ENCODE results near the gene PIEZO1. TPM values are rescaled to one million over a fixed set of nuclear protein-coding genes. Genes with fewer than 3 reads are reported as not detected.

PIEZO1 gene
- total and polyA plus RNA-seq, 10 of the 15 experiments (the other 5 are each of a cell fraction or from before 2014, with no cell fraction given), result 1.3 to 169 (median 33.4) TPM

- H3K36me3 ChIP-seq (ENCODE audit: control insufficient read depth in 2 of 2, insufficient read depth in 2 of 2, low read length in 1 of 2), result no peaks in the 10 kb centered on the region; a peak in 1 of 4 replicates
- peak; percentile 52; the same call in 1 of the 2 replicates for TF ChIP-seq POLR2A (IDR thresholded peaks at IDR 0.05; ENCODE audit: low read depth, low read length)
- no peak for TF ChIP-seq SRF (IDR thresholded peaks at IDR 0.05; ENCODE audit: low read depth in 2 of 2, low read length in 2 of 2)
- peaks cover 20% of the 10 kb centered on the region for H3K4me1 ChIP-seq (ENCODE audit: control insufficient read depth, insufficient read depth, low read length)
- no peaks in the 10 kb centered on the region; the same call in 1 of the 2 replicates for H3K79me2 ChIP-seq (ENCODE audit: control insufficient read depth, insufficient read depth, low read length)
- DNase-seq (ENCODE audit: low read depth, low spot score) (no peak), ATAC-seq (peak; percentile 23), FAIRE-seq (no peak)
- ChIA-PET CTCF (interaction anchor here (1.6 to 2.1 kb wide), 4 partner anchors 12 to 56 kb away, joined by 5 to 8 read pairs (median 6); no protein-coding TSS in a partner anchor), SMC1A (ENCODE audit: uncharacterized antibody, unreplicated experiment) (interaction anchor here (0.8 to 0.9 kb wide), 2 partner anchors 12 to 56 kb away, joined by 3 read pairs; no protein-coding TSS in a partner anchor), RAD21 (ENCODE audit: unreplicated experiment) (interaction anchor here (0.8 kb wide), 1 partner anchor 10 kb away, joined by 3 read pairs; no protein-coding TSS in a partner anchor), POLR2A (interaction anchor here (1.0 to 1.1 kb wide), 3 partner anchors 9 to 12 kb away, joined by 3 to 6 read pairs (median 3); partner anchors contain the start of gene PIEZO1)
- H3K9me3 ChIP-seq (replicated peaks; ENCODE audit: control insufficient read depth, insufficient read depth, low read length), result no peaks in the 10 kb centered on the region
- in situ Hi-C loops (cut with MboI) (no loop called here), intact Hi-C loops (cut with micrococcal nuclease; ENCODE audit: unreplicated experiment) (no loop called here)
- no peak overlapping the region for H3K4me3 ChIP-seq
- no peak overlapping the region for H3K9ac ChIP-seq (ENCODE audit: control insufficient read depth, insufficient read depth, low read length)
- no TSS peak for BruUV-seq (replicated peaks)
- no peak overlapping the region for H3K27ac ChIP-seq (ENCODE audit: control insufficient read depth, insufficient read depth)
- H3K4me2 ChIP-seq (ENCODE audit: control insufficient read depth, insufficient read depth), result no peak overlapping the region
- no peak overlapping the region for H2AFZ ChIP-seq (ENCODE audit: control insufficient read depth, low read depth, low read length)
- no peaks in the 10 kb centered on the region for H3K27me3 ChIP-seq (replicated peaks in 1 of 2; ENCODE audit: control insufficient read depth in 2 of 2, insufficient read depth in 2 of 2, low read length in 1 of 2)
- no peaks in the 10 kb centered on the region for H4K20me1 ChIP-seq (ENCODE audit: control insufficient read depth, insufficient read depth)
- 37% methylated on average over 35 of the region's 35 CpGs for WGBS (ENCODE audit: insufficient coverage, insufficient replicate concordance, low lambda C conversion rate, missing lambda C conversion rate)
These were observed 8.4 kb upstream of the PIEZO1 start for GRCh38 chr16:88793251-88793954.

- SMC1A ChIA-PET (ENCODE audit: uncharacterized antibody, unreplicated experiment), result interaction anchor here (0.8 to 0.9 kb wide), 2 partner anchors 12 to 55 kb away, joined by 3 read pairs; no protein-coding TSS in a partner anchor
- 79% methylated on average over 12 of the region's 12 CpGs for WGBS (ENCODE audit: insufficient coverage, insufficient replicate concordance, low lambda C conversion rate, missing lambda C conversion rate)
- ATAC-seq, result no peak
These were observed 7.7 kb upstream of the PIEZO1 start for GRCh38 chr16:88792668-88793250.

More at GRCh38 chr16:88792668-88793250, 7.7 kb upstream of the PIEZO1 start:
- no peak overlapping the region for H3K27ac ChIP-seq (ENCODE audit: control insufficient read depth, insufficient read depth)
- in situ Hi-C loops (cut with MboI) (no loop called here), intact Hi-C loops (cut with micrococcal nuclease; ENCODE audit: unreplicated experiment) (no loop called here)
- no peak overlapping the region for H3K9ac ChIP-seq (ENCODE audit: control insufficient read depth, insufficient read depth, low read length)
- H4K20me1 ChIP-seq (ENCODE audit: control insufficient read depth, insufficient read depth), result no peaks in the 10 kb centered on the region
- H3K36me3 ChIP-seq (ENCODE audit: control insufficient read depth in 2 of 2, insufficient read depth in 2 of 2, low read length in 1 of 2), result no peaks in the 10 kb centered on the region; a peak in 1 of 4 replicates
- FAIRE-seq (no peak), DNase-seq (ENCODE audit: low read depth, low spot score) (no peak)
- no peak overlapping the region for H3K4me3 ChIP-seq
- no peaks in the 10 kb centered on the region; the same call in 1 of the 2 replicates for H3K79me2 ChIP-seq (ENCODE audit: control insufficient read depth, insufficient read depth, low read length)
- no peaks in the 10 kb centered on the region for H3K27me3 ChIP-seq (replicated peaks in 1 of 2; ENCODE audit: control insufficient read depth in 2 of 2, insufficient read depth in 2 of 2, low read length in 1 of 2)
- no peak overlapping the region for H2AFZ ChIP-seq (ENCODE audit: control insufficient read depth, low read depth, low read length)
- BruUV-seq (replicated peaks), result no TSS peak
- ChIA-PET CTCF (interaction anchor here (1.6 to 2.1 kb wide), 4 partner anchors 11 to 55 kb away, joined by 5 to 8 read pairs (median 6); no protein-coding TSS in a partner anchor), POLR2A (interaction anchor here (0.7 to 1.1 kb wide), 3 partner anchors 9 to 121 kb away, joined by 3 to 8 read pairs (median 6); no protein-coding TSS in a partner anchor), RAD21 (ENCODE audit: unreplicated experiment) (interaction anchor here (0.8 kb wide), 1 partner anchor 9 kb away, joined by 3 read pairs; no protein-coding TSS in a partner anchor)
- TF ChIP-seq IRF3 (IDR thresholded peaks at IDR 0.05), result no peak
- TF ChIP-seq PBX3 (IDR thresholded peaks at IDR 0.05; ENCODE audit: insufficient replicate concordance, low read depth, low read length), result no peak
- H3K9me3 ChIP-seq (replicated peaks; ENCODE audit: control insufficient read depth, insufficient read depth, low read length), result no peaks in the 10 kb centered on the region
- no peak overlapping the region for H3K4me2 ChIP-seq (ENCODE audit: control insufficient read depth, insufficient read depth)
- H3K4me1 ChIP-seq (ENCODE audit: control insufficient read depth, insufficient read depth, low read length), result peaks cover 20% of the 10 kb centered on the region

Data from GM12878 (cell line).